ENCODE data around the gene LRRC41. TPM values are rescaled to one million over a fixed set of nuclear protein-coding genes. Genes with fewer than 3 reads are reported as not detected.

LRRC41 gene
- total and polyA plus RNA-seq, 2 donors (not counting 1 experiment from before 2014, with no cell fraction given), result 20.1 to 39.0 TPM

- Histone ChIP-seq H2AFZ (ENCODE audit: insufficient read depth, low read depth, low read length, poor library complexity, severe bottlenecking) (peak overlapping the region; percentile 83), H3K36me3 (replicated peaks in 1 of 2; ENCODE audit: control extremely low read depth in 1 of 2, control insufficient read depth in 1 of 2, extremely low read depth in 1 of 2, insufficient read depth in 2 of 2, low read length in 1 of 2) (peaks cover 0 to 41% of the 10 kb centered on the region in 2 experiments), H3K79me2 (ENCODE audit: control insufficient read depth, insufficient read depth, low read length) (no peaks in the 10 kb centered on the region), H3K4me3 (ENCODE audit: control extremely low read depth in 1 of 5, extremely low read depth in 1 of 5, insufficient read depth in 1 of 5, low read depth in 2 of 5, low read length in 4 of 5) (peak overlapping the region in 4 of 5 experiments; percentile 69 to 99 (median 97)), H3K4me1 (ENCODE audit: control insufficient read depth in 2 of 2, insufficient read depth in 2 of 2, low read length in 2 of 2) (peaks cover 10 to 21% of the 10 kb centered on the region in 2 donors), H3K4me2 (replicated peaks; ENCODE audit: low read depth, low read length, poor library complexity, severe bottlenecking) (peak overlapping the region; percentile 96), H3K9me3 (ENCODE audit: control extremely low read depth in 1 of 3, control insufficient read depth in 2 of 3, insufficient read depth in 1 of 3, low read length in 2 of 3) (peaks cover 0 to 4% (median 0%) of the 10 kb centered on the region in 3 donors), H3K27ac (ENCODE audit: low read length in 2 of 2) (peak overlapping the region; percentile 99 to 100), H3K9ac (ENCODE audit: low read length) (peak overlapping the region; percentile 98), H4K20me1 (ENCODE audit: control insufficient read depth, insufficient read depth, low read length, poor library complexity, severe bottlenecking) (no peaks in the 10 kb centered on the region), H3K27me3 (replicated peaks in 1 of 4; ENCODE audit: control extremely low read depth in 1 of 4, control insufficient read depth in 3 of 4, insufficient read depth in 4 of 4, low read length in 3 of 4) (no peaks in the 10 kb centered on the region)
- DNase-seq (no peak), ATAC-seq (ENCODE audit: low read depth) (no peak)
- no peaks in the 10 kb centered on the region for H3K9me3 Mint-ChIP-seq (ENCODE audit: insufficient read depth)
- ChIA-PET POLR2A (interaction anchor here (0.6 to 1.5 kb wide), 2 partner anchors 18 to 38 kb away, joined by 5 to 8 read pairs; partner anchors contain the start of genes LRRC41 and UQCRH), CTCF (interaction anchor here (1.1 to 3.4 kb wide), 8 partner anchors 8 to 118 kb away, joined by 3 to 31 read pairs (median 5); partner anchors contain the start of genes LRRC41 and UQCRH)
- TF ChIP-seq EZH2 (IDR thresholded peaks at IDR 0.05; ENCODE audit: borderline replicate concordance, insufficient read depth, low read depth, low read length, poor library complexity, severe bottlenecking) (no peak), CTCF (IDR thresholded peaks at IDR 0.05) (no peak)
- WGBS (ENCODE audit: insufficient coverage), result 82% methylated on average over 31 of the region's 31 CpGs
- H3K27ac Mint-ChIP-seq, result peak overlapping the region; percentile 99
- no peaks in the 10 kb centered on the region for H3K27me3 Mint-ChIP-seq
- H3K4me1 Mint-ChIP-seq, result peaks cover 30% of the 10 kb centered on the region
- intact Hi-C loops (cut with micrococcal nuclease), result loop anchor here (2.0 kb wide), 2 partner anchors 95 to 655 kb away; partner anchors contain the start of genes GPBP1L1 and RAD54L
- peak overlapping the region; percentile 100 for H3K4me3 Mint-ChIP-seq
These were observed 38.0 kb upstream of the LRRC41 start for GRCh38 chr1:46341222-46342083.

Data from B cell (primary cell).